HepG2 (cell line): ENCODE measurements around the gene AHCY. TPM values are rescaled to one million over a fixed set of nuclear protein-coding genes. Genes with fewer than 3 reads are reported as not detected.
A peak's percentile ranks its signal among the peaks of the same experiment; 100 is the strongest.

Experiments
- KDM6A ChIP-seq: IDR thresholded peaks from 2 replicates; pipeline ENCODE4 v1.6.1; 2016; ENCODE audit warnings: low read depth
- NFE2 ChIP-seq: sonication (generic); formaldehyde crosslinking; IDR thresholded peaks from 2 replicates; pipeline ENCODE4 v1.4.0; 2020; ENCODE audit warnings: missing genetic modification reagents
- PHF8 ChIP-seq: sonication (generic); formaldehyde crosslinking; IDR thresholded peaks from 2 replicates; pipeline ENCODE4 v1.5.0; 2020; ENCODE audit warnings: missing genetic modification reagents
- SIX1 ChIP-seq: sonication (generic); formaldehyde crosslinking; IDR thresholded peaks from 2 replicates; pipeline ENCODE4 v1.4.0; 2020; ENCODE audit warnings: missing genetic modification reagents, borderline replicate concordance
- ZFP82 ChIP-seq: sonication (generic); formaldehyde crosslinking; IDR thresholded peaks from 2 replicates; pipeline ENCODE4 v1.5.1; 2020; ENCODE audit warnings: mild to moderate bottlenecking, missing genetic modification reagents, borderline replicate concordance
- polyA plus RNA-seq, 8 experiments: library from polyadenylated mRNA; depleted of rRNA in 3 of 8; stranded (reverse) in 7 of 8; unstranded in 1 of 8; fragments of >200 nt; fragmentation: Illumina TruSeq in 4 of 8; extraction: Trizol in 4 of 8; gene quantifications; 2 replicates each; pipeline versions ENCODE4 v1.2.1 to v1.2.3, GENCODE V29; 2011 to 2016; ENCODE audit warnings: low read depth in 4 of 8, missing spikeins in 1 of 8, mixed read lengths in 1 of 8; ENCODE audit not compliant: insufficient read depth in 1 of 8
- total RNA-seq, 5 experiments: library from RNA; depleted of rRNA; stranded (reverse); fragments of >200 nt; fragmentation: Illumina TruSeq; extraction: Trizol; gene quantifications; 2 replicates each; pipeline ENCODE4 v1.2.3, GENCODE V29; 2016; ENCODE audit warnings: low read depth in 1 of 5
- TF ChIP-seq, protein P1 (sequence below), 2 experiments: sonication (generic) in 1 of 2; formaldehyde crosslinking in 1 of 2; IDR thresholded peaks; 2 replicates each; pipeline versions ENCODE4 v1.4.0 to v1.6.1; 2016 to 2020; ENCODE audit warnings: borderline replicate concordance in 1 of 2, low read depth in 1 of 2, mild to moderate bottlenecking in 1 of 2, missing genetic modification reagents in 1 of 2

AHCY gene
- total and polyA plus RNA-seq, 2 of the 13 experiments (the other 11 are each of a cell fraction or from before 2014, with no cell fraction given), result 407 to 419 TPM

DNA sequence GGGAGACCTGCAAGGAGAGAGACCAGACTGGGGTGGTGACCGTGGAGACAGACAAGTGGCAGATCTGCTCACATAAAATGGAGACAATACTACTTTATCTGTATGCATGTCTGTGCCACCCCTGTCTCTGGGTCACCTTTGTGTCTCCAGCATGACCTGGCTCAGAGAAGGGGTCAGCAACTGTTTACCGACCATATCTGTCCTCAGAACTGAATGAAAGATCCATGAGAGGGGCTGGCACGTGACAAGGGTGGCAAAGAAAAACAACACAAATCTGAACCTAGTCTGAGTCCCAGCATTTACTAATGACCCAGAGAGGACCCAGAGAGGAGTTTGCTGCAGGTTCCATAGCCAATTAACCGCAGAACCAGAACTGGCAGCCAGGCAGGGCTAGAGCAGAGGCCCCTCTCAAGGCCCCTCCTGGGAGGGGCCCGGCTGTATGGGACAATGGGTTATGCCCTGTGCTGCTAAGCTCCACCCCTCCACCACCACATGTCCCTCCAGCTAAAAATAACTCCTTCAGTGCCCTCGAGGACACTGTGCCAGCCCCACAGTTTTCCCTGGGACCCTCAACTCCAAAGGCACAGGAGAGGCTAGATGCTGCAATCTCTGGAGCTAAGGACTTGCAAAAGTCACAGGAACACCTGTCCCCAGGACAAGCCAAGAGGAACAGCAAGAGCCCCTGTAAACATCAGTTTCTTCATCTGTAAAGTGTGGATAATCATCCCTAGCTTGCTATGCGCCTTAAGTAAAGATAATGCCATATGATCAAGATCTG is 2.2 kb downstream of the AHCY start (continued):
- TF ChIP-seq, protein P1, sequence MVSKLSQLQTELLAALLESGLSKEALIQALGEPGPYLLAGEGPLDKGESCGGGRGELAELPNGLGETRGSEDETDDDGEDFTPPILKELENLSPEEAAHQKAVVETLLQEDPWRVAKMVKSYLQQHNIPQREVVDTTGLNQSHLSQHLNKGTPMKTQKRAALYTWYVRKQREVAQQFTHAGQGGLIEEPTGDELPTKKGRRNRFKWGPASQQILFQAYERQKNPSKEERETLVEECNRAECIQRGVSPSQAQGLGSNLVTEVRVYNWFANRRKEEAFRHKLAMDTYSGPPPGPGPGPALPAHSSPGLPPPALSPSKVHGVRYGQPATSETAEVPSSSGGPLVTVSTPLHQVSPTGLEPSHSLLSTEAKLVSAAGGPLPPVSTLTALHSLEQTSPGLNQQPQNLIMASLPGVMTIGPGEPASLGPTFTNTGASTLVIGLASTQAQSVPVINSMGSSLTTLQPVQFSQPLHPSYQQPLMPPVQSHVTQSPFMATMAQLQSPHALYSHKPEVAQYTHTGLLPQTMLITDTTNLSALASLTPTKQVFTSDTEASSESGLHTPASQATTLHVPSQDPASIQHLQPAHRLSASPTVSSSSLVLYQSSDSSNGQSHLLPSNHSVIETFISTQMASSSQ (IDR thresholded peaks at IDR 0.05; ENCODE audit: low read depth), result no peak
- TF ChIP-seq, protein P1 (CRISPR knock-in tag; IDR thresholded peaks at IDR 0.05; ENCODE audit: borderline replicate concordance), result peak; percentile 51
- no peak; the same call in 1 of the 2 replicates for TF ChIP-seq SIX1 (CRISPR knock-in tag)
- no peak for TF ChIP-seq PHF8 (CRISPR knock-in tag)
- TF ChIP-seq NFE2 (CRISPR knock-in tag), result no peak
- 0 out of 2 replicates have a peak, but pooled peaks have one; percentile 21 for TF ChIP-seq KDM6A (CRISPR knock-in tag)
- TF ChIP-seq ZFP82 (CRISPR knock-in tag), result no peak
